Measurements from ENCODE around the gene PHGDH.

The PHGDH gene

DNA sequence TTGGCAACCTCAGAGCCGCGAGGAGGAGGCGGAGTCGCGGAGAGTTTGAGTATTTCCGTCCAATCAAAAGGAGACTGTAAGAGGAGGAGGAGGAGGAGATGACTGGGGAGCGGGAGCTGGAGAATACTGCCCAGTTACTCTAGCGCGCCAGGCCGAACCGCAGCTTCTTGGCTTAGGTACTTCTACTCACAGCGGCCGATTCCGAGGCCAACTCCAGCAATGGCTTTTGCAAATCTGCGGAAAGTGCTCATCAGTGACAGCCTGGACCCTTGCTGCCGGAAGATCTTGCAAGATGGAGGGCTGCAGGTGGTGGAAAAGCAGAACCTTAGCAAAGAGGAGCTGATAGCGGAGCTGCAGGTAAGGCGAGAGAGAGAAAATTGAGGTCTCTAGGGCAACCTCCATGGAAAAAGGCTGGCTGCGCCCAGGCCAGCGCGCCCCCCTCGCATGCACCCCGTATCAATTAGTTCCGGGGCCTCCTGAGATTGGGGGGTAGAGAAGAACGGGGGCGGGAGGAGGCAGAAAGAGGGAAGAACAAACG is at the start of gene PHGDH:
Gene PHGDH (plus strand): TSS at position 131 of the 538 bp plus-strand sequence. CDS start 89 bp downstream, at position 220.
- Histone ChIP-seq H3K9me3 (no peaks in the 10 kb centered on the region), H3K4me3 (peak within 1 kb of the TSS; percentile 89), H3K27me3 (no peaks in the 10 kb centered on the region), H4K20me1 (peaks cover 35% of the 10 kb centered on the region), H3K9ac (peak within 1 kb of the TSS; percentile 95), H3K27ac (peak within 1 kb of the TSS; percentile 96), H3K36me3 (peaks cover 9% of the 10 kb centered on the region; the same call in 1 of the 2 replicates), H3K4me2 (peak within 1 kb of the TSS; percentile 90), H3K4me1 (peaks cover 39% of the 10 kb centered on the region)
- no peak for TF ChIP-seq Cebpa-rat (IDR thresholded peaks at IDR 0.05)

DNA sequence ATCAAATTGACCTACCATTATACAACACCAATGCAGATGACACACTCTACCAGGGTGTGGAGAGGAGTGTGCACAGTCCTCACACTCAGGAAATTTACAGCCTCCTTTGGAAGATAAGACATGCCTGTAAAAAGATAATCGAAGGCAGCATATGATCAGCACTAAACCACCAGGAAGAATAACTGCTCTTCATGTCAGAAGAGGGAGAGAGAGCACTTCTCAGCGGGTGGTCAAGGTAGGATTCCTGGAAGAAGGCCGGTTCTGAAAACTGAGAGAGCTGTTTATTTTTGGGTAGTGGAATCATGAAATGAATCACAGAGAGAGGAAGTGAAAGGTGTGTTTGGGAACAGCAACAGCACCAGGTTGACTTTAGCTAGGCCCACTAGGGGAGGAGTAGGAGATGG is 49.7 kb upstream of the PHGDH start:
- Histone ChIP-seq H4K20me1 (no peaks in the 10 kb centered on the region), H3K4me2 (no peak overlapping the region), H3K4me1 (no peaks in the 10 kb centered on the region), H3K4me3 (no peak overlapping the region), H3K9ac (no peak overlapping the region), H3K27me3 (no peaks in the 10 kb centered on the region), H3K27ac (no peak overlapping the region), H3K36me3 (no peaks in the 10 kb centered on the region), H3K9me3 (no peaks in the 10 kb centered on the region)
- no peak for TF ChIP-seq Cebpa-rat (IDR thresholded peaks at IDR 0.05)

DNA sequence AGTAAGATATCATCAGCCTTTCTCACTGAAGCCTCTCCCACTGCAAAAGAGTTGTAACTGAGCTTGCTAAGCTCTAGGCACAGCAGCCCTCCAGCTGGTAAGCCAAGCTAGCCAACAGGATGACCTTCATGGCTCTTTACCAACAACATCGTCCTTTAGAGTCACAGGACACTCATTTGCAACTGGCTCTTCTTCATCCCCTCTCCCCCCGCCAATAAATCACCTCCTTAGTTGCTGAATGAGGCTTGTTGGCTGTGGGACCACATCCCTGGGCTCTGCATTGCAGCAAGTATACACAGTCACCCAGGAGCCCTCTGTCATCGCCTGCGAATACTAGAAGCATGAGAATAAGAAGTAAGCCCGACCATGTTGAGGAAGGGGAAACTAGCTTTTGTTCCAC is 47.7 kb upstream of the PHGDH start:
- no peak overlapping the region for H3K27ac ChIP-seq
- no peak overlapping the region for H3K4me2 ChIP-seq
- H3K4me1 ChIP-seq = no peaks in the 10 kb centered on the region
- no peaks in the 10 kb centered on the region for H3K9me3 ChIP-seq
- H3K27me3 ChIP-seq = no peaks in the 10 kb centered on the region
- H3K4me3 ChIP-seq = no peak overlapping the region
- TF ChIP-seq Cebpa-rat (IDR thresholded peaks at IDR 0.05) = no peak
- no peak overlapping the region for H3K9ac ChIP-seq
- no peaks in the 10 kb centered on the region for H4K20me1 ChIP-seq
- H3K36me3 ChIP-seq = no peaks in the 10 kb centered on the region

DNA sequence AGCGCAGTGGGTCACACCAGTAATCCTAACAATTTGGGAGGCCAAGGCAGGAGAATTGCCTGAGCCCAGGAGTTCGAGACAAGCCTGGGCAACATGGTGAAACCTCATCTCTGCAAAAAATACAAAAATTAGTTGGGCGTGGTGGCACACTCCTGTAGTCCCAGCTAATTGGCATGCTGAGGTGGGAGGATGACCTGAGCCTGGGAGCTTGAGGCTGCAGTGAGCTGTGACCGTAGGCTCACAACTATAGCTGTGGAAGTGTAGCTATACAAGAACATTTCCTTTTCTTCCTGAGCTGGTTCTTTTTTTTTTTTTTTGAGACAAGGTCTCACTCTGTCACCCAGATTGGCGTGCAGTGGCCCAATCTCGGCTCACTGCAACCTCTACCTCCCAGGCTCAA is 44.6 kb upstream of the PHGDH start:
- TF ChIP-seq Cebpa-rat (IDR thresholded peaks at IDR 0.05) = no peak

DNA sequence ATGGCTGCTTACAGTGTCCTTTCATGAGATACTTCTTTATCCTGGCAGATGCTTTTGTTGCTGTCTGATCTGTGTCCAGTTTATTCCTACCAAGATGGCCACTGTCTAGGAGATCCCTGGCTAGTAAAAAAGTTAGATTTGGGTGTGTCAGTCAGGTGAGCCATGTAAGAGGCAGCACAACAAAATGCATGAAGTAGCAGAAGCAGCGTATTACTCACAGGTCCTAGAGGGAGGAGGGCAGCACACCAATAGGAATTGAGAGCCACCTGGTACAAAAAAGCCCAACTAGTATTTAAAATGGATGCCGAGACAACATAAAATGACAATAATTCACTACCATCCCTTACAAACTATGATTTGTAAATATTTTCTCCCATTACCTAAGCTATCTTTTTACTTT is 40.8 kb upstream of the PHGDH start:
- no peak overlapping the region for H3K27ac ChIP-seq
- H3K27me3 ChIP-seq = no peaks in the 10 kb centered on the region
- H4K20me1 ChIP-seq = no peaks in the 10 kb centered on the region
- H3K9me3 ChIP-seq = no peaks in the 10 kb centered on the region
- H3K9ac ChIP-seq = no peak overlapping the region
- H3K4me1 ChIP-seq = no peaks in the 10 kb centered on the region
- no peak overlapping the region for H3K4me2 ChIP-seq
- H3K36me3 ChIP-seq = no peaks in the 10 kb centered on the region
- H3K4me3 ChIP-seq = no peak overlapping the region
- no peak for TF ChIP-seq Cebpa-rat (IDR thresholded peaks at IDR 0.05)

More for the DNA sequence above, 44.6 kb upstream of the PHGDH start:
- Histone ChIP-seq H3K27ac (no peak overlapping the region), H3K4me3 (no peak overlapping the region), H3K27me3 (no peaks in the 10 kb centered on the region), H4K20me1 (no peaks in the 10 kb centered on the region), H3K4me2 (no peak overlapping the region), H3K9ac (no peak overlapping the region), H3K36me3 (no peaks in the 10 kb centered on the region), H3K9me3 (no peaks in the 10 kb centered on the region), H3K4me1 (no peaks in the 10 kb centered on the region)

DNA sequence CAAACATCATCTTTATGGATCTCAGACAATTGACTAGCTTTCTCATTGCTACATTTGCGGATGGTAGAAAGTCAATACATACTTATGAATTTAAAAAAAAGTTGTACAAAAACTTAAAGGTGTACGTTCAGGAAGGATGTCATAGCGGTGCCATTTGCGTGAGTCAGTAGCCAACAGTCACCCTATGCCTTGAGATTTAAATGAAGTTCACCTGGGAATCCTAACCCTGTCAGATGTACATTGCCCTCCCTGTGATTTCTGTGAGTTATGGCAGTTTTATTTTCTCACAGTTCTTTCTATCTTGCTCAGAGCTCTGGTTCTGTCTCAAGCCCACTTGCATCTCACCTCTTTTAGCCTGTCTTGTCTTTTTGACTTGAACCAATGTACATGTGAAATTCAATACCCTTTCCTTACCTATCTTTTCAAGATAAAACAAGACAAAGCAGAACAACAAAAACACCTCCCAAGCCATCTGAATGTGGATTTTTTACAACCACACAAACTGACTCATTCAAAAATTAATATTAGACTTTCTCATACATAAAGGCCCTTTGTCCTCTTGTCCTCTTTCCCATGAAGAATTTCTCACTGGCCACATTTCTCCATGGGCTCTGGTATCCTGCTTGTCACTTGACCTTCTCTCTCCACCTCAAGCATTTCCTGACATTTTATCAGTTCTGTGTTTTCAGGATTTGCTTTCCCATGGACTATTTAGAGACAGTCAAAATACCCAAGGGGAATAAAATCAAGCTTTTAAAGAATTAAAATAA is 38.4 kb upstream of the PHGDH start:
- Histone ChIP-seq H3K4me1 (no peaks in the 10 kb centered on the region), H3K4me3 (no peak overlapping the region), H3K36me3 (no peaks in the 10 kb centered on the region), H3K9me3 (no peaks in the 10 kb centered on the region), H3K4me2 (no peak overlapping the region), H3K27me3 (no peaks in the 10 kb centered on the region), H4K20me1 (no peaks in the 10 kb centered on the region), H3K9ac (no peak overlapping the region), H3K27ac (no peak overlapping the region)
- TF ChIP-seq Cebpa-rat (IDR thresholded peaks at IDR 0.05) = no peak

DNA sequence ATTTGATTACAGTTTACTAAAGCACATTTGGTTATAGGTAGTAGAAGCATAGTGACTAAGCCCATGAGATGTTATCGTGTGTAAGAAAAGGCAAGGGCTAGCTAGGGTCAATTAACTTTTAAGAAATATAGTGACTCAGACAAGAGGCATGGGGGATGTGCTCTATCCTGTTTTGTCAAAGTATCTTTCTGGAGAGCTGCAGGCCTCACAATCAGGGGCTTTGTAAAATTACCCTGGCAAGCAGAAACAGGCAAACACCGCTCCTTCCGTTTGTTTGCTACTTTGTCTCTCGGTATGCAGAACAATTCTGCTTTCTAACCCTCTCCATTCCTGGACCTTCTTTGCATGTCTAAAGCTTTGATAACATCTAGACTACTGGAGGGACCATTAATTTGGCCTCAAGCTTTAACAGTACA is 37.6 kb upstream of the PHGDH start:
- Histone ChIP-seq H3K4me3 (no peak overlapping the region), H4K20me1 (no peaks in the 10 kb centered on the region), H3K36me3 (no peaks in the 10 kb centered on the region), H3K9me3 (no peaks in the 10 kb centered on the region), H3K27ac (no peak overlapping the region), H3K27me3 (no peaks in the 10 kb centered on the region), H3K9ac (no peak overlapping the region), H3K4me2 (no peak overlapping the region), H3K4me1 (no peaks in the 10 kb centered on the region)
- no peak for TF ChIP-seq Cebpa-rat (IDR thresholded peaks at IDR 0.05)

DNA sequence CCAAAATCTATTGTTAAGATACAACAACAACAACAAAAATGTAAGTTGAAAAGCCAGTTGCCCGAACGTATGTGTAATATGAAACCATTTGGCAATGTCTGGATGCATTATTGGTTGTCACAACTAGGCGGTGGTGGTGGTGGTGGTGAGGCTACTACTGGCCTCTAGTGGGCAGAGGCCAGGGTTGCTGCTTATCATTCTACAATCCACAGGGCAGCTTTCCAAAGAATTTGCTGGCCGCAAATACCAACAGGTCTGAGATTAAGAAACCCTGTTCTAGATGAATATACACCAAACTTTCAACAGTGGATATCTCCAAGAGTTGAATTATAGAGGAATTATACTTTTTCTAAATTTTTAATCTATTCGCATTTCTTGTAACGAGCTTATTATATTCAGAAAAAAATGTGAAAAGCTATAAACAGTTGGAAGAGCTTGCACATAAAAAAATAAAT is 36.9 kb upstream of the PHGDH start:
- Histone ChIP-seq H3K4me3 (no peak overlapping the region), H3K4me1 (no peaks in the 10 kb centered on the region)

DNA sequence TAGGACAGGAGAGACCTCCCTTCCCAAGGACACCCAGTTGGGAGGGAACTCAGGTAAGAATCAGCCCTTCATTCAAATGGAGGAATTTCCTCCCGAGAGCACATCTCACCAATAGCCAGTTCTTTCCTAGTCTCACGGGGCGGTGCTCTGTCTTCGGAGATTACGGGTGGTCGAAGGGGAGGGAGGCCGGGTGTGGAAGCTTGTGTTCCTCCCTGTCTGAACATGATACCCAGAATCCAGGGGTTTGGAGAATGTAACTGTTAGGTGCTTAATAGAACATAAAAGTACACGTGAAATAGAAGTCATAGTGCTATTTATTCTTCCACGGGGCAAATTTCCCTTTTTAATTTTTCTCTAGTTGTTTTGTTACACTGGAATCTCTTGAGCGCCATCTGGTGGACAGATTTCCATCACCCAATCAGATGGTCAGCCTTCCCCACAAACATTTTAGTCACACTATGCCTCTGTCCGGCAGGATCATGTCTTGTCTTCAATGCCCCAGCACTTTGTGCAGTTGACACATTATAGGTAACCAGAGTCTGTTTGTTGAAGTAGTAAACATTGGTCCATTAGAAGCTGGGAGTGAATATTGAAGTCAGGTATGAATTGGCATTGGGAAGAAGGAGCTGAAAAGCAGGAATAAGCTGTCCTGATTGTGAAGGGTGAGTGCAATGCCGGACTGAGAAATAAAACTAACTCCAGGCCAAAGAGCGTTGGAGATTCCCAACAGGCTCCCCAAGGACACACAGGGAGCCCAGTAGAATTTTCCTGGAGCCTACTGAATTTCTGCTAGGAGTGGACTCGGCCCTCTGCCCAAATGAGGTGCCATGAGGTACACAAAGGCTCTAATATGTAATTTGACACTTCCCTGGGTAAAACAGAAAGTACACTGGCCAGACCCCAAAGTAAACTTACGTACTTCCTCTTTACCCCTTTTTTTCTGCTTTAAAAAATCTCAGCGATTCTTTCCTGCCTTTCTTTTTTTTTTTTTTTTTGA is 36.1 kb upstream of the PHGDH start:
- Histone ChIP-seq H3K27me3 (no peaks in the 10 kb centered on the region), H3K36me3 (no peaks in the 10 kb centered on the region), H3K4me2 (peak overlapping the region; percentile 59), H3K9ac (no peak overlapping the region), H3K4me3 (peak overlapping the region; percentile 40; the same call in 1 of the 2 replicates), H3K27ac (no peak overlapping the region), H3K4me1 (no peaks in the 10 kb centered on the region), H3K9me3 (no peaks in the 10 kb centered on the region), H4K20me1 (no peaks in the 10 kb centered on the region)
- TF ChIP-seq Cebpa-rat (IDR thresholded peaks at IDR 0.05) = no peak

More for the DNA sequence above, 36.9 kb upstream of the PHGDH start:
- no peaks in the 10 kb centered on the region for H3K36me3 ChIP-seq
- H4K20me1 ChIP-seq = no peaks in the 10 kb centered on the region
- no peak for TF ChIP-seq Cebpa-rat (IDR thresholded peaks at IDR 0.05)
- no peaks in the 10 kb centered on the region for H3K9me3 ChIP-seq
- H3K27me3 ChIP-seq = no peaks in the 10 kb centered on the region
- H3K27ac ChIP-seq = no peak overlapping the region
- peak overlapping the region; percentile 59 for H3K4me2 ChIP-seq
- H3K9ac ChIP-seq = no peak overlapping the region

All from BLaER1 (cell line).